K562 treated with DMSO at 1 percent for 24 hours (cell line): ENCODE results near the gene KRTAP19-3. TPM values are rescaled to one million over a fixed set of nuclear protein-coding genes. Genes with fewer than 3 reads are reported as not detected.

ENCODE experiments used
- total RNA-seq: library from RNA; unstranded; fragments of 300-600 nt; gene quantifications from 2 replicates; pipeline ENCODE4 v1.2.3, GENCODE V29; 2022; ENCODE audit warnings: low read depth; ENCODE audit not compliant: insufficient read depth

KRTAP19-3 gene
- total RNA-seq, result not detected in 2 replicates

DNA sequence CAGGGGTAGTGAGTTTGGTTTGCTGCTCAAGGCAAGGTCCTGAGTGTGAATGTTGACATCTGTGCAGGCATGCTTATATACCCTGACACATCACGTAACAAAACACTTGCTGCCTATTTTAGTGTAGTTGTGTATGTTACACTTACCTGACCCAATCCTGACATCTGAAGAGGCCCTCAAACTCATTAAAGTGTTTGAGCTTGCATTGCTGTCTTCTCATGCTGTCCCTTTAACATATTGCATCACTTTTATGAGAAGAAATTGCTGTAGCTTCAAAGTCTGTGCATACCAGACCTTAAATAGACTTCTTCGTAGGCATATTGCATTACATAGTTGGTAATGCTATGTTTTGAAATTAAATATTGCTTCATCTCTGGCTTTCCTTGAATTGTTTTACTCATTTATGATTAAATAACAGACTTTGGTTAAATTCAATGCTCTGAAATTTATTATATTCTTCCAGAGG is at the start of gene KRTAP19-3:
Gene KRTAP19-3, minus strand, starts transcription at position 51 of the 466 bp plus-strand sequence. CDS start 56 bp downstream, outside the sequence.

DNA sequence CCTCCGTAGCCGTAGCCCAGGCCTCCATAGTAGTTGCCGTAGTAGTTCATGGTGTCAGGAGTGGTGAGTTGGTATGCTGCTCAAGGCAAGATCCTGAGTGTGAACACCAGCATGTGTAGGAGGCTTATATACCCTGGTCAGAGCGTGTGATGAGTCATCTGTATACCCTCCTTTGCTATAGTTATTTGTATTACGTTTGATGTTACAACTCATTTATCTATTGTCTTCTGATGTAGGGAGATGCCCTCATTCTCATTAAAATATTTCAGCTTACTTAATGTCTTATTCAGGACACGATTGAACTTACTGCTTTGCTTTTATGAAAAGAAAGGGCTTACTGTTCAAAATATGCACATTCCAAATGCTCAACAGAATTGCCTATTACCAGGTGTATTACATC is 10.2 kb upstream of the KRTAP19-3 start, which contains the start of gene KRTAP19-5:
Gene KRTAP19-5, minus strand, starts transcription at position 101 of the 400 bp plus-strand sequence. Its CDS starts 51 bp downstream, at position 50.

DNA sequence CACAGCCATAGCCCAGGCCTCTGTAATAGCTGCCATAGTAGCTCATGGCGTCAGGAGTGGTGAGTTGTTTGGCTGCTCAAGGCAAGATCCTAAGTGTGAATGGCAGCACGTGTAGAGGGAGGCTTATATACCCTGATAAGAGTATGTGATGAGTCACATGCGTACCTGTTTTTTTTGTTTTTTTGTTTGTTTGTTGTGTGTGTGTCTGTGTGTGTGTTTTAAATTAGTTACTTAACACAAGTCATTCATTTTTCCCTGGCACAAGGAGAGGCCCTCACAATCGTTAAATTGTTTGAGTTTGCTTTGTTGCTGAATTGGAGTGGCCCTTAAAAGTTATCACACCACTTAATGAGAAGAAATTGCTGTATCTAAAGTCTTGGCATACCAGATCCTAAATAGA is 5.3 kb upstream of the KRTAP19-3 start, which contains the start of gene KRTAP19-4:
Gene KRTAP19-4, minus strand, starts transcription at position 101 of the 400 bp plus-strand sequence. Its CDS starts 55 bp downstream, at position 46.

DNA sequence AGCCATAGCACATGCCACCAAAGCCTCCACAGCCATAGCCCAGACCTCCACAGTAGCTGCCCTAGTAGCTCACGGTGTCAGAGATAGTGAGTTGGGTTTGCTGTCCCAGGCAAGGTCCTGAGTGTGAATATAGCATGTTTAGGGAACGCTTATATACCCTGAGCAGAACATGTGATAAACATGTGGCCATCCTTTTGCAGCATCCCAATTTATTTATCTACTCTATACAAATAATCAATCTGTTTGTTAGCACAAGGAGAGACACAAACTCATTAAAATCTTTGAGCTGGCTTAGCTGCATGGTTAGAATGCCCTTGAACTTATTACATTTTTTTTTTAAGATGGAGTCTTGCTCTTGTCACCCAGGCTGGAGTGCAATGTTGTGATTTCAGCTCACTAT is 4.5 kb downstream of the KRTAP19-3 start, which contains the start of gene KRTAP19-2:
Gene KRTAP19-2, minus strand, starts transcription at position 101 of the 400 bp plus-strand sequence. Its CDS starts 88 bp downstream, at position 13.

DNA sequence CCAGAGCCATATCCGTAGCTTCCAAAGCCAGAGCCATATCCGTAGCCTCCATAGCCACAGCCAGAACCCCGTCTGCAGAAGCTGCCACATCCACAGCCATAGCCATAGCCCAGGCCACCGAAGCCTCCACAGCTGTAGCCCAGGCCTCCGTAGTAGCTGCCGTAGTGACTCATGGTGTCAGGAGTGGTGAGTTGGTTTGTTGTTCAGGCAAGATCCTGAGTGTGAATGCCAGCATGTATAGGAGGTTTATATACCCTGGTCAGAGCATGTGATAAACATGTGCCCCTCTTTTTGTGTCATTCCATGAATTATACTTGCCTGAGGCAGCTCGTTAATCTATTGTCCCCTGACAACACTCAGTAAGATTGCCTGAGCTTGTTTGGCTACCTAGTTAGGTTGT is 11.7 kb downstream of the KRTAP19-3 start, which contains the start of gene KRTAP19-1:
Gene KRTAP19-1, minus strand, starts transcription at position 223 of the 400 bp plus-strand sequence. Its CDS starts 50 bp downstream, at position 173.

Other genes with a start within 250 kb of the KRTAP19-3 start
- gene KRTAP24-1, start 209.1 kb downstream of the KRTAP19-3 start, total RNA-seq, result not detected in 2 replicates
- not detected in 2 replicates for gene KRTAP25-1, start 202.5 kb downstream of the KRTAP19-3 start, total RNA-seq
- gene KRTAP26-1, start 171.7 kb downstream of the KRTAP19-3 start, total RNA-seq, result not detected in 2 replicates
- gene KRTAP27-1, start 154.3 kb downstream of the KRTAP19-3 start, total RNA-seq, result not detected in 2 replicates
- not detected in 2 replicates for gene KRTAP23-1, start 143.4 kb downstream of the KRTAP19-3 start, total RNA-seq
- gene KRTAP13-2, start 119.7 kb downstream of the KRTAP19-3 start, total RNA-seq, result not detected in 2 replicates
- not detected in 2 replicates for gene KRTAP13-1, start 96.0 kb downstream of the KRTAP19-3 start, total RNA-seq
- gene KRTAP13-3, start 66.1 kb downstream of the KRTAP19-3 start, total RNA-seq, result not detected in 2 replicates
- gene KRTAP13-4, start 61.8 kb downstream of the KRTAP19-3 start, total RNA-seq, result not detected in 2 replicates
- not detected in 2 replicates for gene KRTAP15-1, start 51.7 kb downstream of the KRTAP19-3 start, total RNA-seq
- not detected in 2 replicates for gene KRTAP19-1, start 11.6 kb downstream of the KRTAP19-3 start, total RNA-seq
- not detected in 2 replicates for gene KRTAP19-2, start 4.6 kb downstream of the KRTAP19-3 start, total RNA-seq
- not detected in 2 replicates for gene KRTAP19-4, start 5.2 kb upstream of the KRTAP19-3 start, total RNA-seq
- not detected in 2 replicates for gene KRTAP19-5, start 10.1 kb upstream of the KRTAP19-3 start, total RNA-seq
- gene KRTAP19-6, start 49.9 kb upstream of the KRTAP19-3 start, total RNA-seq, result not detected in 2 replicates
- gene KRTAP19-7, start 69.3 kb upstream of the KRTAP19-3 start, total RNA-seq, result not detected in 2 replicates
- gene KRTAP22-2, start 98.4 kb upstream of the KRTAP19-3 start, total RNA-seq, result not detected in 2 replicates
- not detected in 2 replicates for gene KRTAP6-3, start 100.4 kb upstream of the KRTAP19-3 start, total RNA-seq
- not detected in 2 replicates for gene KRTAP6-2, start 106.9 kb upstream of the KRTAP19-3 start, total RNA-seq
- gene KRTAP22-1, start 109.1 kb upstream of the KRTAP19-3 start, total RNA-seq, result not detected in 2 replicates
- not detected in 2 replicates for gene KRTAP6-1, start 121.9 kb upstream of the KRTAP19-3 start, total RNA-seq
- gene KRTAP20-1, start 124.4 kb upstream of the KRTAP19-3 start, total RNA-seq, result not detected in 2 replicates
- not detected in 2 replicates for gene KRTAP20-4, start 128.6 kb upstream of the KRTAP19-3 start, total RNA-seq
- gene KRTAP20-2, start 143.2 kb upstream of the KRTAP19-3 start, total RNA-seq, result not detected in 2 replicates
- not detected in 2 replicates for gene KRTAP20-3, start 150.9 kb upstream of the KRTAP19-3 start, total RNA-seq
- not detected in 2 replicates for gene KRTAP21-3, start 226.8 kb upstream of the KRTAP19-3 start, total RNA-seq